Activated T-cell treated with anti-CD3 and anti-CD28 coated beads, Interleukin-2, amount 50 U/mL, for 24 hours (primary cell): ENCODE measurements around the gene PRL.

ENCODE experiments used
- DNase-seq: peaks from one replicate; pipeline ENCODE4 v3.0.0-alpha.2; 2020
- H3K27ac Mint-ChIP-seq: 2 replicates; pipeline ENCODE4 v1.8.0; 2020; ENCODE audit warnings: mild to moderate bottlenecking, mixed read lengths
- H3K27me3 Mint-ChIP-seq: 2 replicates; pipeline ENCODE4 v1.8.0; 2020; ENCODE audit warnings: mixed read lengths
- H3K36me3 Mint-ChIP-seq: 2 replicates; pipeline ENCODE4 v1.8.0; 2020; ENCODE audit warnings: low read depth, mixed read lengths
- H3K4me1 Mint-ChIP-seq: 2 replicates; pipeline ENCODE4 v1.8.0; 2020; ENCODE audit warnings: low read depth, mixed read lengths
- H3K4me3 Mint-ChIP-seq: 2 replicates; pipeline ENCODE4 v1.8.0; 2020; ENCODE audit warnings: mild to moderate bottlenecking, moderate library complexity, mixed read lengths
- H3K9me3 Mint-ChIP-seq: 2 replicates; pipeline ENCODE4 v1.8.0; 2020; ENCODE audit warnings: mixed read lengths

The PRL gene

DNA sequence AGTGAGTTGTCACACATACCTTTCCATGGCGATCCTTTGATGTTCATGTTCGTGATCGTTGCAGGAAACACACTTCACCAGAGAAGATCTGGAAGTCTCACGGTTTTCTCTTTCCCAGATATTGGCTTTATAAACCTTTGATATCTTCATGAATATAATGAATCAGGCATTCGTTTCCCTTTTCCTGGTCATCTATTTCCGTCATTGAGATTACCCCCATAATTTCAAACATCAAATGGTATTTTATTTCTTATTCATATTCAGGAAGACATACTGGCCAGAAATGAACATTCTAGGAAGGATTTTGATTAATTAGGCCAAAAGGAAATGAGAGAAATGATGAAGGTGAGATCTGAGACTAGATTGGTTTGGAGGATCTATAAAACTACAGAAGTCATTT, at the start of gene PRL:
Gene PRL (minus strand): TSS at position 101 of the 400 bp plus-strand sequence. CDS start 54 bp downstream, at position 47.
- H3K9me3 Mint-ChIP-seq: peaks cover 2% of the 10 kb centered on the region
- no peak within 1 kb of the TSS for H3K4me3 Mint-ChIP-seq
- no peaks in the 10 kb centered on the region for H3K4me1 Mint-ChIP-seq
- no peaks in the 10 kb centered on the region for H3K27me3 Mint-ChIP-seq
- no peak for DNase-seq
- H3K36me3 Mint-ChIP-seq: no peaks in the 10 kb centered on the region
- H3K27ac Mint-ChIP-seq: no peak within 1 kb of the TSS

- H3K9me3 Mint-ChIP-seq: peaks cover 11% of the 10 kb centered on the region
- H3K4me3 Mint-ChIP-seq: no peak overlapping the region
- no peaks in the 10 kb centered on the region for H3K4me1 Mint-ChIP-seq
- H3K27ac Mint-ChIP-seq: no peak overlapping the region
- H3K27me3 Mint-ChIP-seq: no peaks in the 10 kb centered on the region
- DNase-seq: no peak
- H3K36me3 Mint-ChIP-seq: no peaks in the 10 kb centered on the region
Measured at GRCh38 chr6:22343864-22344263, 47.0 kb upstream of the PRL start.

DNA sequence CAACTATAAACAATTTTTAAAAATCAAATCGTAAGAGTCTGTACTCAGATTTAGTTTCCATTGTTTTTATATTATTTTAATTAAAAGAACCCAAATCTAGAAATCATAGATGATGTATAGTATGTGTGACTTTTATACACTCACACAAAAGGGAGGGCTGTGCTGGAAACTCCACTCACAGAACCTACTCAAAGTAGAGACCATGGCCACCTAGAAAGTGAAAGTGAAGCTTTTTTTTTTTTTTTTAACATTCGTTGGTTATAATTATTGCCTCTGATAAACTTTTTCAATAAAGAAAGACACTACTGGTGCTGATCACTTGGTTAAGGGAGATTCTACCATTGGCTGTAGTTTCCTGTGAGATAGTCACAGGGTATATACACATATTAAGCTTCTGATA, 37.9 kb upstream of the PRL start:
- H3K36me3 Mint-ChIP-seq: no peaks in the 10 kb centered on the region
- H3K27ac Mint-ChIP-seq: no peak overlapping the region
- H3K4me1 Mint-ChIP-seq: no peaks in the 10 kb centered on the region
- no peak for DNase-seq
- H3K27me3 Mint-ChIP-seq: no peaks in the 10 kb centered on the region
- H3K4me3 Mint-ChIP-seq: no peak overlapping the region
- peaks cover 3% of the 10 kb centered on the region for H3K9me3 Mint-ChIP-seq

DNA sequence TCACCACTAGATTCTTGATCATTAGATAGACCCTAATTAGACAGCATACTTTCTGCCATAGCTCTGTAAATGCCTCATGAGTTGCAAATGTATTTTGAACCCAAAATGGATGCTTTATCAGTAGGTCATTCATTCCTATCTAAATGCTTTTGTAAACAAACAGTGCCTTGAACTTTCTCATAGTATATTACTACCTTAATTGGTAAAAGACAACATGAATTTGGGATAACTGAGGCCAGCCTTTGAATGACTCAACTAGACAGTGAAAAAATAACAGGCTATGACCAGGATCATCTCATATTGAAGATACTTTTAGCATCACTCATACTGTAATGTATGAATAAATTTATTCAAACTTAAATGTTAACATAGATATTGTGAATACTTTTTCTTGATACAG, 37.0 kb upstream of the PRL start:
- H3K27me3 Mint-ChIP-seq: no peaks in the 10 kb centered on the region
- no peaks in the 10 kb centered on the region for H3K36me3 Mint-ChIP-seq
- no peak overlapping the region for H3K4me3 Mint-ChIP-seq
- DNase-seq: no peak
- H3K9me3 Mint-ChIP-seq: peaks cover 2% of the 10 kb centered on the region
- H3K27ac Mint-ChIP-seq: no peak overlapping the region
- no peaks in the 10 kb centered on the region for H3K4me1 Mint-ChIP-seq

- H3K9me3 Mint-ChIP-seq: peaks cover 2% of the 10 kb centered on the region
- H3K4me3 Mint-ChIP-seq: no peak overlapping the region
- H3K36me3 Mint-ChIP-seq: no peaks in the 10 kb centered on the region
- H3K27ac Mint-ChIP-seq: no peak overlapping the region
- H3K4me1 Mint-ChIP-seq: no peaks in the 10 kb centered on the region
- DNase-seq: no peak
- no peaks in the 10 kb centered on the region for H3K27me3 Mint-ChIP-seq
Measured at GRCh38 chr6:22332711-22333110, 35.9 kb upstream of the PRL start.

GRCh38 chr6:22332216-22332615, 35.4 kb upstream of the PRL start:
- Mint-ChIP-seq H3K36me3 (no peaks in the 10 kb centered on the region), H3K27ac (no peak overlapping the region), H3K4me1 (no peaks in the 10 kb centered on the region), H3K27me3 (no peaks in the 10 kb centered on the region), H3K4me3 (no peak overlapping the region), H3K9me3 (peaks cover 2% of the 10 kb centered on the region)
- no peak for DNase-seq

- Mint-ChIP-seq H3K27me3 (no peaks in the 10 kb centered on the region), H3K4me1 (no peaks in the 10 kb centered on the region), H3K27ac (no peak overlapping the region), H3K36me3 (no peaks in the 10 kb centered on the region), H3K4me3 (no peak overlapping the region), H3K9me3 (peaks cover 2% of the 10 kb centered on the region)
- DNase-seq: no peak
Measured at GRCh38 chr6:22330941-22331340, 34.1 kb upstream of the PRL start.

- Mint-ChIP-seq H3K27me3 (no peaks in the 10 kb centered on the region), H3K4me3 (no peak overlapping the region), H3K9me3 (peaks cover 2% of the 10 kb centered on the region), H3K27ac (no peak overlapping the region), H3K4me1 (no peaks in the 10 kb centered on the region), H3K36me3 (no peaks in the 10 kb centered on the region)
- DNase-seq: no peak
Measured at GRCh38 chr6:22328474-22328873, 31.6 kb upstream of the PRL start.

DNA sequence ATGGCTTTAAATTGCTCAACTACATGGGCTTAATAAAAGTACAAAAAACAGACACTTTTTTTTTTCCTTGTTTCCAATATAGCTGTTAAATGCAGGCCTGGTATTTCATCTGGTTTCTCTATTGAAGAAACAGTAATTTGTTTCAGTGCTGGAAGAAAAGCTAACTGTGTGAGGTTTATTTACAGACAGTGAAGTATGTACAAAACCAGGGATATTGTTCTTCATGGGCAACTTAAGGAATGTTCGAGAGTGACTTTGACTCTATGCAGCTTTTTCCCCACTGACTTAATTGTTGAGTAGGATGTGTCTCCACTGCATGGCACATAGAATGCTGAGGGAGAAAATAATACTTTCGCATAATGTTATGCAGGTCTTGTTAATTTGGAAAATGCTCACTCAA, 31.0 kb upstream of the PRL start:
- no peak for DNase-seq
- Mint-ChIP-seq H3K4me1 (no peaks in the 10 kb centered on the region), H3K27ac (no peak overlapping the region), H3K36me3 (no peaks in the 10 kb centered on the region), H3K9me3 (peaks cover 2% of the 10 kb centered on the region), H3K27me3 (no peaks in the 10 kb centered on the region), H3K4me3 (no peak overlapping the region)

- no peak for DNase-seq
- Mint-ChIP-seq H3K27ac (no peak overlapping the region), H3K9me3 (peaks cover 2% of the 10 kb centered on the region), H3K27me3 (no peaks in the 10 kb centered on the region), H3K4me1 (no peaks in the 10 kb centered on the region), H3K36me3 (no peaks in the 10 kb centered on the region), H3K4me3 (no peak overlapping the region)
Measured at GRCh38 chr6:22326500-22326899, 29.7 kb upstream of the PRL start.

DNA sequence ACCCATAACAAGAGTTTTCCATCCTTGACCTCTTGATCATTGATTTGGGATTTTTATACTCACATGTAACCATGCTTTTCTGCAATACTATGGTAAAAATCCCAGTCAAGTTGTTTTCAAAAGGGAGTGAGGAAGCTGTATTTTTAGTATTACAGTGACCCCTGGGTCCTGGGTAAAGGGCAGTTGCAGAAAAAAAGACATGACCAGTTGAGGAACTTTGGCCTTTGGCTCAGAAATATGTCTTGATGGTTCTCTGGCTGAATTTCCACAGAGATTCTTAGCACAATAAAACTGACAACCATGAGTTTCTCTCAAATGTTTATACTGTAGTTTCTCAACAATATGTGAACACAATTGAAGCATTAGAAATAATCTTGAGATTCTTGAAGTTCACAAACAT, 28.6 kb upstream of the PRL start:
- DNase-seq: no peak
- Mint-ChIP-seq H3K9me3 (peaks cover 2% of the 10 kb centered on the region), H3K4me1 (no peaks in the 10 kb centered on the region), H3K27ac (no peak overlapping the region), H3K27me3 (no peaks in the 10 kb centered on the region), H3K4me3 (no peak overlapping the region), H3K36me3 (no peaks in the 10 kb centered on the region)

DNA sequence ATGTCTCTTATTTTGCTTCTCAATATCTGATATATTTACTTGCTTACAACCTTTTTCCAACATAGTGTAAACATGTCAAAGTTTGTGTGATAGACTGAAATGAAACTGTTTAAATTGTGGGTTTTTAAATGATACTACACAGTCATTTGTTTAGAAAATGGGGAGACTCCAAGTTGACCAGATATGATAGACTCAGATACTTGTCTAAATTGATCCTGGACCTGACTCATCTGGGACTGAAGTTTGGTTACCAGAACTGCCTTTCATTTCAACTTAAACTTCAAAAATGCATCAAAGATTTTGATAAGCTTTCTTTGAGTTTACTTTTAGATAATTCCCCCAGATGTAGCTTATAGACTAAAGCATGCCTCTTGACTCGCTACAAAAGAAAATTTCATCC, 27.0 kb upstream of the PRL start:
- Mint-ChIP-seq H3K9me3 (no peaks in the 10 kb centered on the region), H3K27ac (no peak overlapping the region), H3K36me3 (no peaks in the 10 kb centered on the region), H3K27me3 (no peaks in the 10 kb centered on the region), H3K4me1 (no peaks in the 10 kb centered on the region), H3K4me3 (no peak overlapping the region)
- DNase-seq: no peak

- Mint-ChIP-seq H3K36me3 (no peaks in the 10 kb centered on the region), H3K4me1 (no peaks in the 10 kb centered on the region), H3K4me3 (no peak overlapping the region), H3K27me3 (no peaks in the 10 kb centered on the region), H3K27ac (no peak overlapping the region), H3K9me3 (peaks cover 2% of the 10 kb centered on the region)
- no peak for DNase-seq
Measured at GRCh38 chr6:22322103-22323030, 25.5 kb upstream of the PRL start.

DNA sequence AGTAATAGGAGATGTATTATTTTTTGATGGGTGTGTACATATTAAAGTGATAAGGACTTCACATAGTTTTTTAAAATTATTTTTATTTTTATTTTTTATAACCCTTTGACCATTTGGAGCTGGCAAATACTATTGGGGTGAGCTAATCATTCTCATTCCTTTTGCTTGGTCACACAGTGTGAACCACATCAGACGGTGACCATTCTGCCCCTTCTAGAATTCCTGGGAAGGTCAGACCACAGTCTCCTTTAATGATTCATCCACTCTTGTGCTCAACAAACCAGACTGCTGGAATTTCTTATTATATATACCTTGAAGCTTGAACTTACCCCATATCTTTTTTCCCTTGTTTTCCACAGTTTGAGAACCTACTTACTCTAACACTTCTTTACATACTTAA, 23.9 kb upstream of the PRL start:
- Mint-ChIP-seq H3K27me3 (no peaks in the 10 kb centered on the region), H3K9me3 (peaks cover 2% of the 10 kb centered on the region), H3K4me3 (no peak overlapping the region), H3K4me1 (no peaks in the 10 kb centered on the region), H3K36me3 (no peaks in the 10 kb centered on the region), H3K27ac (no peak overlapping the region)
- no peak for DNase-seq

DNA sequence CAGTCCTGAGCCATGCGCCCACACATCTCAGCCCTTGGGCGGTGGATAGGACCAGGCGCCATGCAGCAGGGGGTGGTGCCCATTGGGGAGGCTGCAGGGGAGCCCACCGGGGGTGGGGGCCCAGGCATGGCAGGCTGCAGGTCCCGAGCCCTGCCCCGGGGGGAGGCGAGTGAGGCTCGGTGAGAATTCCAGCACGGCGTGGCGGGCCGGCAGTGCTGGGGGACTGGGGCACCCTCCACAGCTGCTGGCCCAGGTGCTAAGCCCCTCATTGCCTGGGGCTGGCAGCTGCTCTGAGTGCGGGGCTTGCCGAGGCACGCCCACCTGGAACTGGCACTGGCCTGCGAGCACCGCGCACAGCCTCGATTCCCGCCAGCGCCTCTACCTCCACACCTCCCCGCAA, 21.6 kb upstream of the PRL start:
- DNase-seq: no peak
- Mint-ChIP-seq H3K27ac (no peak overlapping the region), H3K4me3 (no peak overlapping the region), H3K9me3 (peaks cover 13% of the 10 kb centered on the region), H3K27me3 (no peaks in the 10 kb centered on the region), H3K4me1 (no peaks in the 10 kb centered on the region), H3K36me3 (no peaks in the 10 kb centered on the region)
